WTC11 (cell line): ENCODE measurements around the gene RNF151. TPM values are rescaled to one million over a fixed set of nuclear protein-coding genes. Genes with fewer than 3 reads are reported as not detected.
A peak's percentile ranks its signal among the peaks of the same experiment; 100 is the strongest.

Experiments
- ATAC-seq: fragments of 200-7000 bp; cut with Tn5 transposase; 2 replicates; pipeline ENCODE4 v1.10.0; 2021; ENCODE audit warnings: mild to moderate bottlenecking, moderate library complexity
- CTCF ChIA-PET: fragments of 300-600 bp; sonication (Branson Sonifier 250); formaldehyde crosslinking; loops from one replicate; lab custom pipeline; 2021; ENCODE audit warnings: antibody characterized with exemption; lab: Charles Lee
- POLR2A ChIA-PET: fragments of 350-600 bp; sonication (Branson Sonifier 250); formaldehyde crosslinking; loops from one replicate; lab custom pipeline; 2021; ENCODE audit warnings: antibody characterized with exemption; lab: Charles Lee
- DNase-seq: peaks from one replicate; pipeline ENCODE4 v3.0.0; 2021; ENCODE audit warnings: low spot score
- H3K27ac Mint-ChIP-seq: 2 replicates; pipeline ENCODE4 v1.8.0; 2021; ENCODE audit warnings: mixed read lengths
- H3K27me3 Mint-ChIP-seq: 2 replicates; pipeline ENCODE4 v1.8.0; 2021; ENCODE audit warnings: low read depth, mild to moderate bottlenecking, moderate library complexity, mixed read lengths
- H3K36me3 Mint-ChIP-seq: 2 replicates; pipeline ENCODE4 v1.8.0; 2021; ENCODE audit warnings: mixed read lengths
- H3K4me1 Mint-ChIP-seq: 2 replicates; pipeline ENCODE4 v1.8.0; 2022; ENCODE audit warnings: mixed read lengths
- H3K4me3 Mint-ChIP-seq: 2 replicates; pipeline ENCODE4 v1.8.0; 2021; ENCODE audit warnings: mild to moderate bottlenecking, moderate library complexity, mixed read lengths
- H3K9me3 Mint-ChIP-seq: 2 replicates; pipeline ENCODE4 v1.8.0; 2021; ENCODE audit warnings: mixed read lengths
- CREM ChIP-seq: sonication (generic); formaldehyde crosslinking; IDR thresholded peaks from 2 replicates; pipeline ENCODE4 v1.8.1; 2022; ENCODE audit warnings: mild to moderate bottlenecking, missing genetic modification reagents, moderate library complexity
- ESRRA ChIP-seq: sonication (generic); formaldehyde crosslinking; IDR thresholded peaks from 2 replicates; pipeline ENCODE4 v1.8.1; 2022; ENCODE audit warnings: mild to moderate bottlenecking, missing genetic modification reagents, borderline replicate concordance
- ETV6 ChIP-seq: sonication (generic); formaldehyde crosslinking; IDR thresholded peaks from 2 replicates; pipeline ENCODE4 v1.8.1; 2022; ENCODE audit warnings: mild to moderate bottlenecking, missing genetic modification reagents
- GABPB1 ChIP-seq: sonication (generic); formaldehyde crosslinking; IDR thresholded peaks from 2 replicates; pipeline ENCODE4 v1.8.1; 2023; ENCODE audit warnings: mild to moderate bottlenecking, missing genetic modification reagents
- NFYB ChIP-seq: sonication (generic); formaldehyde crosslinking; conservative IDR thresholded peaks from 2 replicates; pipeline ENCODE4 v1.8.0; 2022; ENCODE audit warnings: low read depth, missing genetic modification reagents
- PRRX2 ChIP-seq: fragments of 250-450 bp; sonication (Bioruptor Pico); IDR thresholded peaks from 2 replicates; pipeline ENCODE4 v1.8.0; 2021; ENCODE audit warnings: mild to moderate bottlenecking
- SMAD3 ChIP-seq: sonication (generic); formaldehyde crosslinking; IDR thresholded peaks from 2 replicates; pipeline ENCODE4 v1.8.0; 2022; ENCODE audit warnings: missing genetic modification reagents, mild to moderate bottlenecking, borderline replicate concordance
- SMAD4 ChIP-seq: sonication (generic); formaldehyde crosslinking; IDR thresholded peaks from 2 replicates; pipeline ENCODE4 v1.8.0; 2022; ENCODE audit warnings: mild to moderate bottlenecking, missing genetic modification reagents
- SP1 ChIP-seq: sonication (generic); formaldehyde crosslinking; conservative IDR thresholded peaks from 2 replicates; pipeline ENCODE4 v1.8.1; 2022; ENCODE audit warnings: missing genetic modification reagents
- TEAD4 ChIP-seq: sonication (generic); formaldehyde crosslinking; IDR thresholded peaks from 2 replicates; pipeline ENCODE4 v1.8.0; 2022; ENCODE audit warnings: mild to moderate bottlenecking, missing genetic modification reagents
- ZNF121 ChIP-seq: sonication (generic); formaldehyde crosslinking; IDR thresholded peaks from 2 replicates; pipeline ENCODE4 v1.8.0; 2023; ENCODE audit warnings: missing genetic modification reagents
- ZNF263 ChIP-seq: sonication (generic); formaldehyde crosslinking; IDR thresholded peaks from 2 replicates; pipeline ENCODE4 v1.8.1; 2022; ENCODE audit warnings: low read depth, mild to moderate bottlenecking, moderate library complexity, missing genetic modification reagents
- ZNF671 ChIP-seq: fragments of 250-450 bp; sonication (Bioruptor Pico); IDR thresholded peaks from 2 replicates; pipeline ENCODE4 v1.8.0; 2021; ENCODE audit warnings: mild to moderate bottlenecking
- total RNA-seq: library from RNA; stranded (reverse); gene quantifications from 3 replicates; pipeline ENCODE4 v1.2.3, GENCODE V29; 2021
- TF ChIP-seq, protein P1 (sequence below): fragments of 250-450 bp; sonication (Bioruptor Pico); IDR thresholded peaks from 2 replicates; pipeline ENCODE4 v1.9.0; 2021; ENCODE audit warnings: mild to moderate bottlenecking
- TF ChIP-seq, protein P2 (sequence below): sonication (generic); formaldehyde crosslinking; IDR thresholded peaks from 2 replicates; pipeline ENCODE4 v1.8.1; 2023; ENCODE audit warnings: mild to moderate bottlenecking, moderate library complexity, missing genetic modification reagents
- TF ChIP-seq, protein P3 (sequence below): sonication (generic); formaldehyde crosslinking; IDR thresholded peaks from 2 replicates; pipeline ENCODE4 v1.8.1; 2022; ENCODE audit warnings: low read depth, mild to moderate bottlenecking, moderate library complexity, missing genetic modification reagents, borderline replicate concordance
- TF ChIP-seq, protein P4 (sequence below): sonication (generic); formaldehyde crosslinking; IDR thresholded peaks from 2 replicates; pipeline ENCODE4 v1.8.0; 2023; ENCODE audit warnings: mild to moderate bottlenecking, missing genetic modification reagents
- TF ChIP-seq, protein P5 (sequence below): sonication (generic); formaldehyde crosslinking; IDR thresholded peaks from 2 replicates; pipeline ENCODE4 v1.8.0; 2023; ENCODE audit warnings: missing genetic modification reagents, mild to moderate bottlenecking, borderline replicate concordance
- TF ChIP-seq, protein P6 (sequence below): sonication (generic); formaldehyde crosslinking; IDR thresholded peaks from 2 replicates; pipeline ENCODE4 v1.8.0; 2022; ENCODE audit warnings: missing genetic modification reagents
- TF ChIP-seq, protein P7 (sequence below): sonication (generic); formaldehyde crosslinking; conservative IDR thresholded peaks from 2 replicates; pipeline ENCODE4 v1.8.1; 2022; ENCODE audit warnings: mild to moderate bottlenecking, missing genetic modification reagents

RNF151 gene
- total RNA-seq, 1 experiment from 2014 or later = 0.31 TPM

DNA sequence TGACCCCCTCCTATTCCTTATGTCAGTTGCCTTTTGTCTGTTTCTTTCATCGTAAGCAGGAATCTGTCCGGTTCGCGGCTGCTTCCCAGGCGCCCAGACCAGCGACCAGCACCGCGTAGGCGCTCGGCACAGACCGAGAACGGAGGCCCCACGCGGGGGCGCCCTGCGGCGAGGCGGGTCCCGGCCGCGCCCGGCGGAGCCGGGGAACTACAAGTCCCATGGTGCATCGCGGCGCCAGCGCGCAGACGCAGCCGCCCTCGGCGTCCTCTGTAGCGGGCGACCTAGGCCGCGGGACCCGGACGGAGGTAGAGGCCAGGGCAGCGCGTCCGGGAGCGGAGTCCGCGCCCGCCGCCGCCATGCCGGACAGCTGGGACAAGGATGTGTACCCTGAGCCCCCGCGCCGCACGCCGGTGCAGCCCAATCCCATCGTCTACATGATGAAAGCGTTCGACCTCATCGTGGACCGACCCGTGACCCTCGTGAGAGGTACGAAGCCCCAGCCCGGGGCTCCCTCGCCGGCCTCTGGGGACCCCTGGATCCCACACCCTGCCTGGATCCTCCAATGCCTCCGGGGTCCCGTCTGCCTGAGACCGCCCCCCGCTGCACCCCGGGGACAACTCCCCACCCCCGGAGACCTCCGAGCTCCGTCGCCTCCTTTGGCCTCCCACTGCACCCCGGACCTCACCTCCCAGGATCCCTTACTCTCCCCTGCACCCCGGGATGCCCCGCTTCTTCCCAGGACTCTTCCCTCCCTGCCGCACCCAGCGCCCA is 7.2 kb upstream of the RNF151 start, which contains the start of gene NDUFB10:
Gene NDUFB10, plus strand, starts transcription at position 270 of the 771 bp plus-strand sequence. Its CDS starts 87 bp downstream, at position 357.
- peak; percentile 34 for ATAC-seq
- Mint-ChIP-seq H3K27me3 (peaks cover 6% of the 10 kb centered on the region), H3K4me1 (peaks cover 34% of the 10 kb centered on the region), H3K9me3 (no peaks in the 10 kb centered on the region), H3K36me3 (peaks cover 33% of the 10 kb centered on the region), H3K27ac (peak within 1 kb of the TSS; percentile 77), H3K4me3 (peak within 1 kb of the TSS; percentile 93)
- ChIA-PET POLR2A (interaction anchor here (0.6 to 1.1 kb wide), 2 partner anchors 16 to 23 kb away, joined by 3 to 8 read pairs; no protein-coding TSS in a partner anchor), CTCF (interaction anchor here (0.8 to 1.3 kb wide), 3 partner anchors 13 to 181 kb away, joined by 3 to 6 read pairs (median 3); no protein-coding TSS in a partner anchor)
- peak; percentile 92 for DNase-seq
- TF ChIP-seq, protein P1, sequence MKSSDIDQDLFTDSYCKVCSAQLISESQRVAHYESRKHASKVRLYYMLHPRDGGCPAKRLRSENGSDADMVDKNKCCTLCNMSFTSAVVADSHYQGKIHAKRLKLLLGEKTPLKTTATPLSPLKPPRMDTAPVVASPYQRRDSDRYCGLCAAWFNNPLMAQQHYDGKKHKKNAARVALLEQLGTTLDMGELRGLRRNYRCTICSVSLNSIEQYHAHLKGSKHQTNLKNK (CRISPR knock-in tag) = no peak
- TF ChIP-seq, protein P2, sequence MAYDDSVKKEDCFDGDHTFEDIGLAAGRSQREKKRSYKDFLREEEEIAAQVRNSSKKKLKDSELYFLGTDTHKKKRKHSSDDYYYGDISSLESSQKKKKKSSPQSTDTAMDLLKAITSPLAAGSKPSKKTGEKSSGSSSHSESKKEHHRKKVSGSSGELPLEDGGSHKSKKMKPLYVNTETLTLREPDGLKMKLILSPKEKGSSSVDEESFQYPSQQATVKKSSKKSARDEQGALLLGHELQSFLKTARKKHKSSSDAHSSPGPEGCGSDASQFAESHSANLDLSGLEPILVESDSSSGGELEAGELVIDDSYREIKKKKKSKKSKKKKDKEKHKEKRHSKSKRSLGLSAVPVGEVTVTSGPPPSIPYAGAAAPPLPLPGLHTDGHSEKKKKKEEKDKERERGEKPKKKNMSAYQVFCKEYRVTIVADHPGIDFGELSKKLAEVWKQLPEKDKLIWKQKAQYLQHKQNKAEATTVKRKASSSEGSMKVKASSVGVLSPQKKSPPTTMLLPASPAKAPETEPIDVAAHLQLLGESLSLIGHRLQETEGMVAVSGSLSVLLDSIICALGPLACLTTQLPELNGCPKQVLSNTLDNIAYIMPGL (CRISPR knock-in tag) = peak; percentile 96
- TF ChIP-seq, protein P3, sequence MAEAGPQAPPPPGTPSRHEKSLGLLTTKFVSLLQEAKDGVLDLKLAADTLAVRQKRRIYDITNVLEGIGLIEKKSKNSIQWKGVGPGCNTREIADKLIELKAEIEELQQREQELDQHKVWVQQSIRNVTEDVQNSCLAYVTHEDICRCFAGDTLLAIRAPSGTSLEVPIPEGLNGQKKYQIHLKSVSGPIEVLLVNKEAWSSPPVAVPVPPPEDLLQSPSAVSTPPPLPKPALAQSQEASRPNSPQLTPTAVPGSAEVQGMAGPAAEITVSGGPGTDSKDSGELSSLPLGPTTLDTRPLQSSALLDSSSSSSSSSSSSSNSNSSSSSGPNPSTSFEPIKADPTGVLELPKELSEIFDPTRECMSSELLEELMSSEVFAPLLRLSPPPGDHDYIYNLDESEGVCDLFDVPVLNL (CRISPR knock-in tag) = no peak
- peak; percentile 55; the same call in 1 of the 2 replicates for TF ChIP-seq PRRX2 (CRISPR knock-in tag)
- peak; percentile 83 for TF ChIP-seq SP1 (CRISPR knock-in tag)
- no peak for TF ChIP-seq NFYB
- 0 out of 2 replicates have a peak, but pooled peaks have one; percentile 49 for TF ChIP-seq ZNF671 (CRISPR knock-in tag)
- peak; percentile 82 for TF ChIP-seq CREM (CRISPR knock-in tag)
- no peak for TF ChIP-seq ZNF263
- TF ChIP-seq, protein P4, sequence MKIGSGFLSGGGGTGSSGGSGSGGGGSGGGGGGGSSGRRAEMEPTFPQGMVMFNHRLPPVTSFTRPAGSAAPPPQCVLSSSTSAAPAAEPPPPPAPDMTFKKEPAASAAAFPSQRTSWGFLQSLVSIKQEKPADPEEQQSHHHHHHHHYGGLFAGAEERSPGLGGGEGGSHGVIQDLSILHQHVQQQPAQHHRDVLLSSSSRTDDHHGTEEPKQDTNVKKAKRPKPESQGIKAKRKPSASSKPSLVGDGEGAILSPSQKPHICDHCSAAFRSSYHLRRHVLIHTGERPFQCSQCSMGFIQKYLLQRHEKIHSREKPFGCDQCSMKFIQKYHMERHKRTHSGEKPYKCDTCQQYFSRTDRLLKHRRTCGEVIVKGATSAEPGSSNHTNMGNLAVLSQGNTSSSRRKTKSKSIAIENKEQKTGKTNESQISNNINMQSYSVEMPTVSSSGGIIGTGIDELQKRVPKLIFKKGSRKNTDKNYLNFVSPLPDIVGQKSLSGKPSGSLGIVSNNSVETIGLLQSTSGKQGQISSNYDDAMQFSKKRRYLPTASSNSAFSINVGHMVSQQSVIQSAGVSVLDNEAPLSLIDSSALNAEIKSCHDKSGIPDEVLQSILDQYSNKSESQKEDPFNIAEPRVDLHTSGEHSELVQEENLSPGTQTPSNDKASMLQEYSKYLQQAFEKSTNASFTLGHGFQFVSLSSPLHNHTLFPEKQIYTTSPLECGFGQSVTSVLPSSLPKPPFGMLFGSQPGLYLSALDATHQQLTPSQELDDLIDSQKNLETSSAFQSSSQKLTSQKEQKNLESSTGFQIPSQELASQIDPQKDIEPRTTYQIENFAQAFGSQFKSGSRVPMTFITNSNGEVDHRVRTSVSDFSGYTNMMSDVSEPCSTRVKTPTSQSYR (CRISPR knock-in tag) = no peak
- no peak for TF ChIP-seq TEAD4
- no peak for TF ChIP-seq ETV6 (CRISPR knock-in tag)
- no peak for TF ChIP-seq ZNF121 (CRISPR knock-in tag)
- TF ChIP-seq, protein P5, sequence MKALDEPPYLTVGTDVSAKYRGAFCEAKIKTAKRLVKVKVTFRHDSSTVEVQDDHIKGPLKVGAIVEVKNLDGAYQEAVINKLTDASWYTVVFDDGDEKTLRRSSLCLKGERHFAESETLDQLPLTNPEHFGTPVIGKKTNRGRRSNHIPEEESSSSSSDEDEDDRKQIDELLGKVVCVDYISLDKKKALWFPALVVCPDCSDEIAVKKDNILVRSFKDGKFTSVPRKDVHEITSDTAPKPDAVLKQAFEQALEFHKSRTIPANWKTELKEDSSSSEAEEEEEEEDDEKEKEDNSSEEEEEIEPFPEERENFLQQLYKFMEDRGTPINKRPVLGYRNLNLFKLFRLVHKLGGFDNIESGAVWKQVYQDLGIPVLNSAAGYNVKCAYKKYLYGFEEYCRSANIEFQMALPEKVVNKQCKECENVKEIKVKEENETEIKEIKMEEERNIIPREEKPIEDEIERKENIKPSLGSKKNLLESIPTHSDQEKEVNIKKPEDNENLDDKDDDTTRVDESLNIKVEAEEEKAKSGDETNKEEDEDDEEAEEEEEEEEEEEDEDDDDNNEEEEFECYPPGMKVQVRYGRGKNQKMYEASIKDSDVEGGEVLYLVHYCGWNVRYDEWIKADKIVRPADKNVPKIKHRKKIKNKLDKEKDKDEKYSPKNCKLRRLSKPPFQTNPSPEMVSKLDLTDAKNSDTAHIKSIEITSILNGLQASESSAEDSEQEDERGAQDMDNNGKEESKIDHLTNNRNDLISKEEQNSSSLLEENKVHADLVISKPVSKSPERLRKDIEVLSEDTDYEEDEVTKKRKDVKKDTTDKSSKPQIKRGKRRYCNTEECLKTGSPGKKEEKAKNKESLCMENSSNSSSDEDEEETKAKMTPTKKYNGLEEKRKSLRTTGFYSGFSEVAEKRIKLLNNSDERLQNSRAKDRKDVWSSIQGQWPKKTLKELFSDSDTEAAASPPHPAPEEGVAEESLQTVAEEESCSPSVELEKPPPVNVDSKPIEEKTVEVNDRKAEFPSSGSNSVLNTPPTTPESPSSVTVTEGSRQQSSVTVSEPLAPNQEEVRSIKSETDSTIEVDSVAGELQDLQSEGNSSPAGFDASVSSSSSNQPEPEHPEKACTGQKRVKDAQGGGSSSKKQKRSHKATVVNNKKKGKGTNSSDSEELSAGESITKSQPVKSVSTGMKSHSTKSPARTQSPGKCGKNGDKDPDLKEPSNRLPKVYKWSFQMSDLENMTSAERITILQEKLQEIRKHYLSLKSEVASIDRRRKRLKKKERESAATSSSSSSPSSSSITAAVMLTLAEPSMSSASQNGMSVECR = peak; percentile 89; the same call in 1 of the 2 replicates
- TF ChIP-seq GABPB1 = peak; percentile 51; the same call in 1 of the 2 replicates
- TF ChIP-seq, protein P6, sequence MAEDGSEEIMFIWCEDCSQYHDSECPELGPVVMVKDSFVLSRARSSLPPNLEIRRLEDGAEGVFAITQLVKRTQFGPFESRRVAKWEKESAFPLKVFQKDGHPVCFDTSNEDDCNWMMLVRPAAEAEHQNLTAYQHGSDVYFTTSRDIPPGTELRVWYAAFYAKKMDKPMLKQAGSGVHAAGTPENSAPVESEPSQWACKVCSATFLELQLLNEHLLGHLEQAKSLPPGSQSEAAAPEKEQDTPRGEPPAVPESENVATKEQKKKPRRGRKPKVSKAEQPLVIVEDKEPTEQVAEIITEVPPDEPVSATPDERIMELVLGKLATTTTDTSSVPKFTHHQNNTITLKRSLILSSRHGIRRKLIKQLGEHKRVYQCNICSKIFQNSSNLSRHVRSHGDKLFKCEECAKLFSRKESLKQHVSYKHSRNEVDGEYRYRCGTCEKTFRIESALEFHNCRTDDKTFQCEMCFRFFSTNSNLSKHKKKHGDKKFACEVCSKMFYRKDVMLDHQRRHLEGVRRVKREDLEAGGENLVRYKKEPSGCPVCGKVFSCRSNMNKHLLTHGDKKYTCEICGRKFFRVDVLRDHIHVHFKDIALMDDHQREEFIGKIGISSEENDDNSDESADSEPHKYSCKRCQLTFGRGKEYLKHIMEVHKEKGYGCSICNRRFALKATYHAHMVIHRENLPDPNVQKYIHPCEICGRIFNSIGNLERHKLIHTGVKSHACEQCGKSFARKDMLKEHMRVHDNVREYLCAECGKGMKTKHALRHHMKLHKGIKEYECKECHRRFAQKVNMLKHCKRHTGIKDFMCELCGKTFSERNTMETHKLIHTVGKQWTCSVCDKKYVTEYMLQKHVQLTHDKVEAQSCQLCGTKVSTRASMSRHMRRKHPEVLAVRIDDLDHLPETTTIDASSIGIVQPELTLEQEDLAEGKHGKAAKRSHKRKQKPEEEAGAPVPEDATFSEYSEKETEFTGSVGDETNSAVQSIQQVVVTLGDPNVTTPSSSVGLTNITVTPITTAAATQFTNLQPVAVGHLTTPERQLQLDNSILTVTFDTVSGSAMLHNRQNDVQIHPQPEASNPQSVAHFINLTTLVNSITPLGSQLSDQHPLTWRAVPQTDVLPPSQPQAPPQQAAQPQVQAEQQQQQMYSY (CRISPR knock-in tag) = no peak
- TF ChIP-seq, protein P7, sequence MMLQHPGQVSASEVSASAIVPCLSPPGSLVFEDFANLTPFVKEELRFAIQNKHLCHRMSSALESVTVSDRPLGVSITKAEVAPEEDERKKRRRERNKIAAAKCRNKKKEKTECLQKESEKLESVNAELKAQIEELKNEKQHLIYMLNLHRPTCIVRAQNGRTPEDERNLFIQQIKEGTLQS (CRISPR knock-in tag) = no peak
- peak; percentile 37; the same call in 1 of the 2 replicates for TF ChIP-seq ESRRA (CRISPR knock-in tag)
- peak; percentile 71; the same call in 1 of the 2 replicates for TF ChIP-seq SMAD3 (CRISPR knock-in tag)
- TF ChIP-seq SMAD4 = no peak
